CD4-positive, alpha-beta T cell treated with Interleukin-2 at 100 ng/mL for 4 hours (primary cell): ENCODE measurements around the gene DDX17.
"Not testable (repeated sequence)": the region's sequence is repeated elsewhere in the genome, so short reads cannot be mapped to it uniquely, and the experiment has no call there.

Experiments used
- DNase-seq: peaks from one replicate; pipeline ENCODE4 v3.0.0-alpha.2; 2020; ENCODE audit warnings: low spot score

DDX17 gene

GRCh38 chr22:38491707-38492348 is 14.3 kb downstream of the DDX17 start:
- DNase-seq, result no peak

GRCh38 chr22:38490915-38491314 is 15.2 kb downstream of the DDX17 start:
- DNase-seq, result no peak

GRCh38 chr22:38490475-38490874 is 15.6 kb downstream of the DDX17 start:
- no peak for DNase-seq

- DNase-seq, result no peak
Observed at GRCh38 chr22:38489561-38490145, 16.5 kb downstream of the DDX17 start.

- no peak for DNase-seq
Observed at GRCh38 chr22:38489142-38489541, 17.0 kb downstream of the DDX17 start.

- no peak for DNase-seq
Observed at GRCh38 chr22:38487946-38488345, 18.2 kb downstream of the DDX17 start.

GRCh38 chr22:38485783-38486182 is 20.3 kb downstream of the DDX17 start:
- no peak for DNase-seq

GRCh38 chr22:38484244-38484643 is 21.9 kb downstream of the DDX17 start:
- no peak for DNase-seq

- DNase-seq, result no peak
Observed at GRCh38 chr22:38482662-38483308, 23.3 kb downstream of the DDX17 start.

GRCh38 chr22:38481871-38482332 is 24.2 kb downstream of the DDX17 start:
- no peak for DNase-seq

- DNase-seq, result no peak
Observed at GRCh38 chr22:38481162-38481870, 24.8 kb downstream of the DDX17 start.

GRCh38 chr22:38479096-38479837 is 26.8 kb downstream of the DDX17 start:
- DNase-seq, result no peak

- no peak for DNase-seq
Observed at GRCh38 chr22:38477585-38477984, 28.5 kb downstream of the DDX17 start.

GRCh38 chr22:38474003-38474607 is 32.0 kb downstream of the DDX17 start:
- DNase-seq, result no peak

- DNase-seq, result no peak
Observed at GRCh38 chr22:38471237-38471636, 34.9 kb downstream of the DDX17 start.

- not testable (repeated sequence) for DNase-seq
Observed at GRCh38 chr22:38470179-38470578, 35.9 kb downstream of the DDX17 start.

- DNase-seq, result no peak
Observed at GRCh38 chr22:38469306-38469781, 36.8 kb downstream of the DDX17 start.

- no peak for DNase-seq
Observed at GRCh38 chr22:38468443-38469305, 37.4 kb downstream of the DDX17 start.

GRCh38 chr22:38467904-38468442 is 38.1 kb downstream of the DDX17 start, which contains the start of gene KDELR3:
Gene KDELR3 (plus strand): TSS chr22:38468096. CDS start chr22:38468234, 138 bp downstream.
- peak; percentile 26 for DNase-seq

GRCh38 chr22:38467438-38467903 is 38.6 kb downstream of the DDX17 start:
- DNase-seq, result no peak
